ENCODE measurements around the gene GRK5.

DNA sequence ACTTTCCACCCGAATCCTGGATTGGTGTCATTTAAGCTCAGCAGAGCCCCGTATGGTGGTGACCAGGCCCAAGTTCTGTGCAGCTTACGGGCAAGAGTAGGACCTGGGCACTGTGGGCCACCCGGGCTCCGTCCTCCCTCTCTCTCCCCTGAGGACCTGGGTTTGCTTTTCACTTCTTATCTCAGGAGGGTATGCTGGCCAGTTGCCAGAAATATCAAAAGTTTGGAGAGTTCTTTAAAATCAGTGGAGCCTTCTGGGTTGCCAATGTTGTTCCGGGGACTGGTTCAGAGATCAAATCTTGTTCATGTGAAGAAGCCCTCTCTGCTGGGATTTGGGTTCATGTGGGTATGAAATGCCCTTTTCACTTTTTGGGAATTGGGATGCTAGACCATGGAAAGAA lies 145.4 kb downstream of the GRK5 start:
- TF ChIP-seq, protein P1, sequence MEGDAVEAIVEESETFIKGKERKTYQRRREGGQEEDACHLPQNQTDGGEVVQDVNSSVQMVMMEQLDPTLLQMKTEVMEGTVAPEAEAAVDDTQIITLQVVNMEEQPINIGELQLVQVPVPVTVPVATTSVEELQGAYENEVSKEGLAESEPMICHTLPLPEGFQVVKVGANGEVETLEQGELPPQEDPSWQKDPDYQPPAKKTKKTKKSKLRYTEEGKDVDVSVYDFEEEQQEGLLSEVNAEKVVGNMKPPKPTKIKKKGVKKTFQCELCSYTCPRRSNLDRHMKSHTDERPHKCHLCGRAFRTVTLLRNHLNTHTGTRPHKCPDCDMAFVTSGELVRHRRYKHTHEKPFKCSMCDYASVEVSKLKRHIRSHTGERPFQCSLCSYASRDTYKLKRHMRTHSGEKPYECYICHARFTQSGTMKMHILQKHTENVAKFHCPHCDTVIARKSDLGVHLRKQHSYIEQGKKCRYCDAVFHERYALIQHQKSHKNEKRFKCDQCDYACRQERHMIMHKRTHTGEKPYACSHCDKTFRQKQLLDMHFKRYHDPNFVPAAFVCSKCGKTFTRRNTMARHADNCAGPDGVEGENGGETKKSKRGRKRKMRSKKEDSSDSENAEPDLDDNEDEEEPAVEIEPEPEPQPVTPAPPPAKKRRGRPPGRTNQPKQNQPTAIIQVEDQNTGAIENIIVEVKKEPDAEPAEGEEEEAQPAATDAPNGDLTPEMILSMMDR (conservative IDR thresholded peaks at IDR 0.05): no peak
- TF ChIP-seq EZH2 (IDR thresholded peaks at IDR 0.05; ENCODE audit: low read depth): no peak

All from PC-9 (cell line).